Psoas muscle (tissue), 8 donors: ENCODE results near the gene MXD4. TPM values are rescaled to one million over a fixed set of nuclear protein-coding genes. Genes with fewer than 3 reads are reported as not detected.
"Not testable (repeated sequence)": the region's sequence is repeated elsewhere in the genome, so short reads cannot be mapped to it uniquely, and the experiment has no call there.

Experiments
- ATAC-seq, 4 donors: fragments of 200-7000 bp; cut with Tn5 transposase; one replicate each; pipeline ENCODE4 v1.9.1; 2020; ENCODE audit warnings: moderate library complexity in 3 of 4, mild to moderate bottlenecking in 2 of 4
- DNase-seq, 2 donors: peaks; one replicate each; pipeline ENCODE4 v3.0.0-alpha.2; 2020
- H3K27ac ChIP-seq: fragments of 200-600 bp; one replicate; pipeline ENCODE4 v1.8.0; 2022
- H3K27me3 ChIP-seq, 3 donors: fragments of 200-600 bp in 1 of 3; one replicate each; pipeline versions ENCODE4 v1.6.1 to v1.8.0; 2013 to 2022; ENCODE audit warnings: low read length in 2 of 3, mild to moderate bottlenecking in 2 of 3, moderate library complexity in 1 of 3; ENCODE audit not compliant: insufficient read depth in 3 of 3
- H3K36me3 ChIP-seq, 2 donors: fragments of 200-600 bp in 1 of 2; one replicate each; pipeline versions ENCODE4 v1.6.1 to v1.8.0; 2013 to 2022; ENCODE audit warnings: low read depth in 1 of 2, mild to moderate bottlenecking in 1 of 2, moderate library complexity in 1 of 2; ENCODE audit not compliant: insufficient read depth in 1 of 2
- H3K4me1 ChIP-seq: fragments of 200-600 bp; one replicate; pipeline ENCODE4 v1.8.0; 2022
- H3K4me3 ChIP-seq: fragments of 200-600 bp; one replicate; pipeline ENCODE4 v1.8.0; 2022; ENCODE audit warnings: mild to moderate bottlenecking
- H3K9me3 ChIP-seq: fragments of 200-600 bp; one replicate; pipeline ENCODE4 v1.8.0; 2022
- whole genome bisulfite sequencing, 3 donors: extraction: QIAGEN DNeasy Blood & Tissue Kit; methylation state at CpG; one replicate each; pipeline versions ENCODE4 v1.1.6 to v1.1.7; 2013; 5-methylcytosine and 5-hydroxymethylcytosine counted together
- intact Hi-C, 2 donors: fragments of 100-400 bp; cut with DNase I; formaldehyde crosslinking; loops; one replicate each; pipeline versions ENCODE4 v1.11.0 to v1.14.2; 2022
- polyA plus RNA-seq, 3 donors: library from polyadenylated mRNA; stranded (reverse); fragments of 200-250 nt; gene quantifications; one replicate each; pipeline ENCODE4 v1.2.3, GENCODE V29; 2013
- total RNA-seq, 4 donors: library from RNA; stranded (reverse); fragmentation: NEBNext Ultra II Directional in 2 of 4; extraction: Animal tissue kit (Norgen Biotek cat#: 25700) in 2 of 4; gene quantifications; one replicate each; pipeline versions ENCODE4 v1.2.1 to v1.2.4, GENCODE V29; 2021 to 2023
- TF ChIP-seq, protein P1 (sequence below): fragments of 200-600 bp; IDR thresholded peaks from one replicate; pipeline ENCODE4 v1.8.0; 2022; ENCODE audit warnings: antibody characterized with exemption
- donor health status: healthy with polysubstance abuse.
- donor health status: DM: no; HTN: no; CAD: no; lungs with moderate emphysema.
- donor health status: Bipolar disorder and iron deficiency.
- donor health status: healthy.
- donor health status: DM: yes; HTN: yes; CAD: no.
- donor health status: DM: no; HTN: no; CAD: no.
- donor health status: DM: no; HTN: no; CAD: no.
- donor health status: DM: yes; HTN: yes; CAD: no.

The MXD4 gene
- total and polyA plus RNA-seq, 7 donors, result 15.4 to 36.7 (median 29.9) TPM

DNA sequence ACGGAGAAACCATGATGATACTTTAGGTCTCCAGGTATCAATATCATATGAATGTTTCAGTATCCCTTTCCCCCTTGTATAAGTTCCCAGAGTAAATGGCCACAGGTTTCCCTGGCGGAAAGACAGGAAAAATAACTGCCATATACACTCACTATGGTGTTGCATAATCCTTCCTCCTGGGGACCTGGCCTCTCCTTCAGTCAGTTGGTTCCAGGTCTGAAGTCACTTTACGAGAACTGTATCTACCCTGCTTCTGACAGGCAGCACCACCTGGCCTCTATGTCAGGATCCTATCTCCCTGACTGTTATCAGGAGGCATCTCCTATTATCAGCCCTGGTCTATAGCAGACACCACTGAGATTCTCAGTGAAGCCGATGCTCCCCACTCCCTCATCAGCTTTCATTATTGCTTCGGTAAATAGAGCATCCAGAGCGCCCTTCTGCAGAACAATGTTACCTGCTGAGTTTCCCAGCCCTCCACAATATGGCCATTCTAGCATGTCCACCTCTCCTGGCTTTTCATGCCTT, 42.6 kb downstream of the MXD4 start:
- DNase-seq, result no peak
- TF ChIP-seq, protein P1, sequence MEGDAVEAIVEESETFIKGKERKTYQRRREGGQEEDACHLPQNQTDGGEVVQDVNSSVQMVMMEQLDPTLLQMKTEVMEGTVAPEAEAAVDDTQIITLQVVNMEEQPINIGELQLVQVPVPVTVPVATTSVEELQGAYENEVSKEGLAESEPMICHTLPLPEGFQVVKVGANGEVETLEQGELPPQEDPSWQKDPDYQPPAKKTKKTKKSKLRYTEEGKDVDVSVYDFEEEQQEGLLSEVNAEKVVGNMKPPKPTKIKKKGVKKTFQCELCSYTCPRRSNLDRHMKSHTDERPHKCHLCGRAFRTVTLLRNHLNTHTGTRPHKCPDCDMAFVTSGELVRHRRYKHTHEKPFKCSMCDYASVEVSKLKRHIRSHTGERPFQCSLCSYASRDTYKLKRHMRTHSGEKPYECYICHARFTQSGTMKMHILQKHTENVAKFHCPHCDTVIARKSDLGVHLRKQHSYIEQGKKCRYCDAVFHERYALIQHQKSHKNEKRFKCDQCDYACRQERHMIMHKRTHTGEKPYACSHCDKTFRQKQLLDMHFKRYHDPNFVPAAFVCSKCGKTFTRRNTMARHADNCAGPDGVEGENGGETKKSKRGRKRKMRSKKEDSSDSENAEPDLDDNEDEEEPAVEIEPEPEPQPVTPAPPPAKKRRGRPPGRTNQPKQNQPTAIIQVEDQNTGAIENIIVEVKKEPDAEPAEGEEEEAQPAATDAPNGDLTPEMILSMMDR, result no peak
- no peaks in the 10 kb centered on the region for H3K9me3 ChIP-seq
- H3K4me3 ChIP-seq, result no peak overlapping the region
- peak; percentile 31 to 55 (median 44) for ATAC-seq
- H3K27me3 ChIP-seq, result no peaks in the 10 kb centered on the region
- no peaks in the 10 kb centered on the region for H3K4me1 ChIP-seq
- no peak overlapping the region for H3K27ac ChIP-seq
- 79 to 89% (median 83%) methylated on average over 6 of the region's 6 CpGs for WGBS, 3 donors
- intact Hi-C loops, result loop anchor here in 1 of 2 donors (5.0 kb wide), 2 partner anchors 223 to 243 kb away; no protein-coding TSS in a partner anchor
- H3K36me3 ChIP-seq, result peaks cover 0 to 16% of the 10 kb centered on the region in 2 donors

DNA sequence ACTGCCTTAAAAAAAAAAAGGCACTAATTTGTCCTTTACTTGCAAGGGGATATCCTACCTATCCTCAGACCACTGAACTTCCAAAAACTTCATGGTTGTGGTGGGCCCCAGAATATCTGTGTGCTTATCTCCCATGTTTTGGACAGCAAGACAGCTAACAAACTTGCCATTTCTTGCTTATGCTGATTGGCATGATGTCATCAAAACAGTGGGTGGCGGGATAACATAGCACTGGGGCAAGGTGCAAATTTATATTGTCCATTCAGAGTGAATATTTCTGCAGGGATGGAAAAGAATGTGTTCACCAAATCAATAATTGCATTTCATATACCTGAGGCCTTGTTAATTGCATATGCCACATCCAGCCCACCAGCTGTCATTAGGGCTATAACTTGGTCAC, 43.5 kb downstream of the MXD4 start:
- H3K4me1 ChIP-seq, result no peaks in the 10 kb centered on the region
- peaks cover 0 to 8% of the 10 kb centered on the region in 2 donors for H3K36me3 ChIP-seq
- intact Hi-C loops, result loop anchor here in 1 of 2 donors (5.0 kb wide), 2 partner anchors 224 to 244 kb away; no protein-coding TSS in a partner anchor
- H3K27me3 ChIP-seq, result no peaks in the 10 kb centered on the region
- no peak for DNase-seq
- WGBS, 3 donors, result 84 to 100% (median 89%) methylated on average over 1 of the region's 1 CpG
- TF ChIP-seq, protein P1, result no peak
- ATAC-seq, result no peak
- no peak overlapping the region for H3K4me3 ChIP-seq
- H3K9me3 ChIP-seq, result no peaks in the 10 kb centered on the region
- no peak overlapping the region for H3K27ac ChIP-seq

DNA sequence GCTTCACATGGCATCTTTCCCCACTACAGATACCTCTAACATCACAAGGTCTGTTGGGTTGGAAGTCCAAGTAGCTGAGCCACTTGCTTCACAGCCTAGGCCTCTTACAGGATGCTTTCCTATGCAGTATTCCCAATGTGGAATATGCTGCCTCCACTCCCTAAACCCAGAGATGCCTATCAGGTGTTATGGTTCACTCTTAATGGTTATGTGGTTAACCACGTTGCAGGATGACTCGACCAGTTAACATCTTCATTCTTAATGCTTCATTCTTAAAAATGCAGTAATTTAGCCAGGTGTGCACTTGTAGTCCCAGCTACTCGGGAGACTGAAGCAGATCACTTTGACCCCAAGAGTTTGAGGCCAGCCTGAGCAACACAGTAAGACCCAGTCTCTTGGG, 44.2 kb downstream of the MXD4 start:
- intact Hi-C loops, result loop anchor here in 1 of 2 donors (5.0 kb wide), 2 partner anchors 225 to 245 kb away; no protein-coding TSS in a partner anchor
- WGBS, 3 donors, result 55 to 72% (median 65%) methylated on average over 3 of the region's 3 CpGs
- Histone ChIP-seq H3K4me3 (no peak overlapping the region), H3K36me3 (peaks cover 0 to 1% of the 10 kb centered on the region in 2 donors), H3K27me3 (no peaks in the 10 kb centered on the region), H3K4me1 (no peaks in the 10 kb centered on the region), H3K9me3 (no peaks in the 10 kb centered on the region), H3K27ac (no peak overlapping the region)
- ATAC-seq, result no peak
- TF ChIP-seq, protein P1, result no peak
- DNase-seq, result no peak

DNA sequence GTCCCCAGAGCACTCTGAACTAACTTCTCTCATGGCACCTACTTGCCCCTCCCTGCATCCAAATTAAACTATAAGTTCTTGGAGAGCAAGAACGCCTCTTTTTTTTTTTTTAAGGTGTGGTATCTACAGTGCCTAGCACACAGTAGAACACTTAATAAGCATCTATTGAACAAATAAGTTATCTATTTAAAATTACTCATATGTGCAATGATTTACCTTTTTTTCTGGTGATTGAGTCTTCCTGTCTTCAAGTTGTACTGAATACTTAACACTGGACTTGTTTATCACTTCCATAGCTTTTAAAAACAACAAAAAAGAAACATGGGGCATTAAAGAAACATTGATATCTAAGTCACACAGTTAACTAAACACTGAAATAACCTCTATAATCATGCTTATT, 49.1 kb downstream of the MXD4 start:
- 77 to 88% (median 82%) methylated on average over 1 of the region's 1 CpG for WGBS, 3 donors
- H3K4me1 ChIP-seq, result no peaks in the 10 kb centered on the region
- no peak for DNase-seq
- TF ChIP-seq, protein P1, result no peak
- no peaks in the 10 kb centered on the region for H3K36me3 ChIP-seq
- H3K27me3 ChIP-seq, result no peaks in the 10 kb centered on the region
- no peaks in the 10 kb centered on the region for H3K9me3 ChIP-seq
- no peak overlapping the region for H3K4me3 ChIP-seq
- no peak overlapping the region for H3K27ac ChIP-seq
- ATAC-seq, result no peak
- intact Hi-C loops, result no loop called here

DNA sequence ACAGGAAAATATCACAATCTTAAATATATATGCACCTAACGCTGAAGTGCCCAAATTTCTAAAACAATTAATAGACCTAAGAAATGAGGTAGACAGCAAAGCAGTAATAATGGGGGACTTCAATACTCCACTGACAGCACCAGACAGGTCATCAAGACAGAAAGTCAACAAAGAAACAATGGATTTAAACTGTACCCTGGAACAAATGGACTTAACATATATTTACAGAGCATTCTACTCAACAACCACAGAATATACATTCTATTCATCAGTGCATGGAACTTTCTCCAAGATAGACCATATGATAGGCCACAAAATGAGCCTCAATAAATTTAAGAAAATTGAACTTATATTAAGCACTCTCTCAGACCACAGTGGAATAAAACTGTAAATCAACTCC, 59.1 kb downstream of the MXD4 start:
- ATAC-seq, H3K27ac ChIP-seq, DNase-seq, H3K4me3 ChIP-seq, H3K4me1 ChIP-seq, intact Hi-C loops, H3K9me3 ChIP-seq, H3K36me3 ChIP-seq, H3K27me3 ChIP-seq: not testable (repeated sequence)
- WGBS, 3 donors, result 100% methylated on average over 1 of the region's 1 CpG

Other genes starting within 250 kb of the MXD4 start
- 1 to 10 TPM; 3.4 to 7.2 (median 4.8) TPM for gene NAT8L, start 202.8 kb downstream of the MXD4 start, total RNA-seq
- 1 to 10 TPM in 2 of 3 donors, under 1 TPM in 1; 0.72 to 1.7 (median 1.5) TPM for gene NAT8L, start 202.8 kb downstream of the MXD4 start, polyA plus RNA-seq
- gene HAUS3, start 20.0 kb downstream of the MXD4 start, total RNA-seq, result 1 to 10 TPM; 4.2 to 7.4 (median 5.1) TPM
- 10 to 100 TPM in 1 of 3 donors, 1 to 10 TPM in 2; 5.3 to 16.1 (median 5.8) TPM for gene HAUS3, start 20.0 kb downstream of the MXD4 start, polyA plus RNA-seq
- 1 to 10 TPM in 3 of 4 donors, under 1 TPM in 1; 0.84 to 3.0 (median 1.8) TPM for gene POLN, start 20.0 kb downstream of the MXD4 start, total RNA-seq
- under 1 TPM; 0.44 to 0.95 (median 0.80) TPM for gene POLN, start 20.0 kb downstream of the MXD4 start, polyA plus RNA-seq
- gene ZFYVE28, start 156.5 kb upstream of the MXD4 start, total RNA-seq, result 1 to 10 TPM; 3.4 to 7.7 (median 5.0) TPM
- gene ZFYVE28, start 156.5 kb upstream of the MXD4 start, polyA plus RNA-seq, result 1 to 10 TPM; 1.7 to 2.9 (median 2.1) TPM
- gene CFAP99, start 156.8 kb upstream of the MXD4 start, total RNA-seq, result not detected
- gene CFAP99, start 156.8 kb upstream of the MXD4 start, polyA plus RNA-seq, result under 1 TPM in 2 of 3 donors, not detected in 1; 0.03 TPM
- 10 to 100 TPM; 20.1 to 37.7 (median 31.3) TPM for gene RNF4, start 207.0 kb upstream of the MXD4 start, total RNA-seq
- gene RNF4, start 207.0 kb upstream of the MXD4 start, polyA plus RNA-seq, result 10 to 100 TPM; 18.1 to 50.2 (median 30.7) TPM